Fibroblast of pulmonary artery (primary cell): ENCODE measurements around the gene CLDN4.
A peak's percentile ranks its signal among the peaks of the same experiment; 100 is the strongest.

Source experiments
- DNase-seq: peaks from one replicate; pipeline ENCODE4 v3.0.0-alpha.2; 2010; ENCODE audit warnings: low read depth
- H3K4me3 ChIP-seq: replicated peaks from 2 replicates; pipeline ENCODE4 v1.5.1; 2011; ENCODE audit warnings: low read depth, mild to moderate bottlenecking, control low read depth, low read length, moderate library complexity
- CTCF ChIP-seq: IDR thresholded peaks from 2 replicates; pipeline ENCODE4 v1.5.1; 2011; ENCODE audit warnings: mild to moderate bottlenecking, control low read depth, low read length, inconsistent platforms; ENCODE audit errors: missing control alignments

The CLDN4 gene

DNA sequence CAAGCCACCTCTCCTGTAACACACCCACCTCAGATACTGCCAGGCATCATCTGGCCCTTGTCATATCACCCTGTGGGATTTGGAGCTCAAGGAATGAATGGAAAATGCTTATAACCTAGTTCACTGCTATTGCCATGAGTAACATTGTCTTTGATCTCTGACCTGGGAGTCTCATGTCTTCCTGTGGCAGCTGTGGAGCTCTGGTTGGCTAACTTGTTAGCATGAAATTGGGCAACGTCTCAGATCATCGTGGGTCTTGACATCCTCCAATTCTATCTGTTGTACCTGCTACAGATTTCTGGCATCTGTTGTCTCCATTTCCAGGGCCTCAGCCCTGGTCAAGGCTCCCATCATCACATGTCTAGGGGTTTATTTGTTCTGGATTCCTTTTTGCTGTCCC lies 28.0 kb downstream of the CLDN4 start:
- no peak for TF ChIP-seq CTCF
- no peak overlapping the region for H3K4me3 ChIP-seq
- no peak for DNase-seq

- no peak for DNase-seq
- no peak for TF ChIP-seq CTCF
- no peak within 1 kb of the TSS for H3K4me3 ChIP-seq
These were observed 30.1 kb downstream of the CLDN4 start, which contains the start of gene TMEM270 for GRCh38 chr7:73860859-73861258. TMEM270 (plus strand) TSS chr7:73861159; CDS start chr7:73861195, 36 bp downstream.

- no peak for TF ChIP-seq CTCF
- no peak overlapping the region for H3K4me3 ChIP-seq
- DNase-seq, result no peak
These were observed 30.5 kb downstream of the CLDN4 start for GRCh38 chr7:73861305-73861704.

GRCh38 chr7:73864981-73865711 lies 34.4 kb downstream of the CLDN4 start:
- no peak for DNase-seq
- no peak for TF ChIP-seq CTCF
- H3K4me3 ChIP-seq, result no peak overlapping the region

- H3K4me3 ChIP-seq, result no peak overlapping the region
- peak; percentile 74 for TF ChIP-seq CTCF
- DNase-seq, result peak; percentile 73
These were observed 35.1 kb downstream of the CLDN4 start for GRCh38 chr7:73865738-73866445.

DNA sequence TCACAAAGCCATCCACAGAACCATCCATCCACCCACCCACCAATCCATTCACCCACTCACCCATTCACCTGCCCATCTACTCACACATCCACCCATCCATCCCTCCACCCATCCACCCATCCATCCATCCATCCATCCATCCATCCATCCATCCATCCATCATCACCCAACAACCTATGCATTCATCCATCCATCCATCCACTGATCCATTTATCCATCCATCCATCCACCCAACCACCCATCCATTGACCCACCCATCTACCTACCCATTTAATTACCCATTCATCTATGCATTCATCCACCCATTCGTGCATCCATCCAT lies 35.6 kb downstream of the CLDN4 start:
- no peak for DNase-seq
- H3K4me3 ChIP-seq, result no peak overlapping the region
- no peak for TF ChIP-seq CTCF
